ENCODE results near the gene RALB. TPM values are rescaled to one million over a fixed set of nuclear protein-coding genes. Genes with fewer than 3 reads are reported as not detected.

The RALB gene
- total RNA-seq, 2 donors from 2014 or later, result 92.6 to 132 TPM

GRCh38 chr2:120298173-120298835 lies 45.7 kb downstream of the RALB start:
- Histone ChIP-seq H3K27me3 (replicated peaks; ENCODE audit: insufficient read depth) (no peaks in the 10 kb centered on the region), H3K9me3 (no peaks in the 10 kb centered on the region), H3K4me1 (replicated peaks) (no peaks in the 10 kb centered on the region), H3K27ac (no peak overlapping the region), H3K36me3 (no peaks in the 10 kb centered on the region), H3K4me3 (no peak overlapping the region)
- no peak for DNase-seq (ENCODE audit: low spot score)
- intact Hi-C loops (cut with DNase I), result no loop called here
- 85% methylated on average over 7 of the region's 7 CpGs for WGBS
- TF ChIP-seq CTCF (IDR thresholded peaks at IDR 0.05), result no peak
- no peak for TF ChIP-seq POLR2A (IDR thresholded peaks at IDR 0.05)
- TF ChIP-seq POLR2AphosphoS5 (IDR thresholded peaks at IDR 0.05), result no peak

- H3K9me3 ChIP-seq, result no peaks in the 10 kb centered on the region
- intact Hi-C loops (cut with DNase I), result no loop called here
- H3K27me3 ChIP-seq (replicated peaks; ENCODE audit: insufficient read depth), result no peaks in the 10 kb centered on the region
- no peak for DNase-seq (ENCODE audit: low spot score)
- no peak overlapping the region for H3K4me3 ChIP-seq
- WGBS, result over 99% methylated on average over 9 of the region's 9 CpGs
- no peaks in the 10 kb centered on the region for H3K4me1 ChIP-seq (replicated peaks)
- no peaks in the 10 kb centered on the region for H3K36me3 ChIP-seq
- TF ChIP-seq CTCF (IDR thresholded peaks at IDR 0.05) (no peak), POLR2AphosphoS5 (IDR thresholded peaks at IDR 0.05) (no peak), POLR2A (IDR thresholded peaks at IDR 0.05) (no peak)
- H3K27ac ChIP-seq, result no peak overlapping the region
Observed at GRCh38 chr2:120299004-120299403, 46.4 kb downstream of the RALB start.

- H3K36me3 ChIP-seq, result no peaks in the 10 kb centered on the region
Observed at GRCh38 chr2:120299561-120299960, 46.9 kb downstream of the RALB start.

GRCh38 chr2:120300385-120300784 lies 47.7 kb downstream of the RALB start:
- DNase-seq (ENCODE audit: low spot score), result no peak
- Histone ChIP-seq H3K27ac (no peak overlapping the region), H3K36me3 (no peaks in the 10 kb centered on the region), H3K27me3 (replicated peaks; ENCODE audit: insufficient read depth) (no peaks in the 10 kb centered on the region), H3K4me3 (no peak overlapping the region), H3K4me1 (replicated peaks) (no peaks in the 10 kb centered on the region), H3K9me3 (no peaks in the 10 kb centered on the region)
- intact Hi-C loops (cut with DNase I), result no loop called here
- WGBS, result 68% methylated on average over 10 of the region's 10 CpGs
- TF ChIP-seq CTCF (IDR thresholded peaks at IDR 0.05), result no peak
- TF ChIP-seq POLR2A (IDR thresholded peaks at IDR 0.05), result no peak
- TF ChIP-seq POLR2AphosphoS5 (IDR thresholded peaks at IDR 0.05), result no peak

More at GRCh38 chr2:120299561-120299960, 46.9 kb downstream of the RALB start:
- H3K27ac ChIP-seq, result no peak overlapping the region
- DNase-seq (ENCODE audit: low spot score), result no peak
- no peak overlapping the region for H3K4me3 ChIP-seq
- intact Hi-C loops (cut with DNase I), result no loop called here
- no peaks in the 10 kb centered on the region for H3K4me1 ChIP-seq (replicated peaks)
- H3K27me3 ChIP-seq (replicated peaks; ENCODE audit: insufficient read depth), result no peaks in the 10 kb centered on the region
- H3K9me3 ChIP-seq, result no peaks in the 10 kb centered on the region
- 95% methylated on average over 6 of the region's 6 CpGs for WGBS
- no peak for TF ChIP-seq POLR2AphosphoS5 (IDR thresholded peaks at IDR 0.05)
- no peak for TF ChIP-seq CTCF (IDR thresholded peaks at IDR 0.05)
- TF ChIP-seq POLR2A (IDR thresholded peaks at IDR 0.05), result no peak

GRCh38 chr2:120301284-120301683 lies 48.6 kb downstream of the RALB start:
- no peak for DNase-seq (ENCODE audit: low spot score)
- no peaks in the 10 kb centered on the region for H3K27me3 ChIP-seq (replicated peaks; ENCODE audit: insufficient read depth)
- H3K9me3 ChIP-seq, result no peaks in the 10 kb centered on the region
- H3K4me3 ChIP-seq, result no peak overlapping the region
- no peak for TF ChIP-seq POLR2A (IDR thresholded peaks at IDR 0.05)
- no peak for TF ChIP-seq POLR2AphosphoS5 (IDR thresholded peaks at IDR 0.05)
- TF ChIP-seq CTCF (IDR thresholded peaks at IDR 0.05), result no peak
- no peak overlapping the region for H3K27ac ChIP-seq
- 89% methylated on average over 5 of the region's 5 CpGs for WGBS
- intact Hi-C loops (cut with DNase I), result no loop called here
- no peaks in the 10 kb centered on the region for H3K36me3 ChIP-seq
- H3K4me1 ChIP-seq (replicated peaks), result no peaks in the 10 kb centered on the region

Data from prostate gland (tissue), 2 donors.